HUDEP-2 (cell line): ENCODE results near the gene FEM1B.

Experiments used
- DNase-seq, 76 experiments: peaks; one replicate each; lab custom pipeline; 2025; ENCODE audit not compliant: unreplicated experiment in 76 of 76; lab: John Stamatoyannopoulos, UW

FEM1B gene

GRCh38 chr15:68318008-68318835 lies 40.7 kb downstream of the FEM1B start:
- no peak for DNase-seq

- DNase-seq: no peak
These were observed 41.7 kb downstream of the FEM1B start for GRCh38 chr15:68318931-68319909.

- DNase-seq: no peak
These were observed 42.5 kb downstream of the FEM1B start for GRCh38 chr15:68319997-68320396.

- no peak for DNase-seq
These were observed 43.7 kb downstream of the FEM1B start for GRCh38 chr15:68321229-68321628.

GRCh38 chr15:68322796-68323195 lies 45.3 kb downstream of the FEM1B start:
- no peak for DNase-seq

GRCh38 chr15:68325726-68326125 lies 48.2 kb downstream of the FEM1B start:
- no peak for DNase-seq

- no peak for DNase-seq
These were observed 49.3 kb downstream of the FEM1B start for GRCh38 chr15:68326711-68327354.

- DNase-seq: no peak
These were observed 50.9 kb downstream of the FEM1B start for GRCh38 chr15:68328443-68328842.

GRCh38 chr15:68328964-68329363 lies 51.4 kb downstream of the FEM1B start:
- DNase-seq: no peak

- DNase-seq: no peak
These were observed 52.9 kb downstream of the FEM1B start for GRCh38 chr15:68330416-68330815.

GRCh38 chr15:68330901-68331300 lies 53.4 kb downstream of the FEM1B start:
- no peak for DNase-seq

GRCh38 chr15:68332266-68332665 lies 54.7 kb downstream of the FEM1B start:
- DNase-seq: no peak

- DNase-seq: no peak
These were observed 56.4 kb downstream of the FEM1B start for GRCh38 chr15:68333775-68334470.

GRCh38 chr15:68334661-68335124 lies 57.1 kb downstream of the FEM1B start:
- DNase-seq: no peak

- DNase-seq: no peak
These were observed 57.7 kb downstream of the FEM1B start for GRCh38 chr15:68335251-68335650.

- no peak for DNase-seq
These were observed 58.1 kb downstream of the FEM1B start for GRCh38 chr15:68335655-68336054.

GRCh38 chr15:68336516-68336915 lies 59.0 kb downstream of the FEM1B start:
- no peak for DNase-seq

GRCh38 chr15:68337826-68338225 lies 60.3 kb downstream of the FEM1B start:
- no peak for DNase-seq

- DNase-seq: no peak
These were observed 61.9 kb downstream of the FEM1B start for GRCh38 chr15:68339481-68339880.
